ENCODE results near the gene CDH4.
"Not testable (repeated sequence)": the region's sequence is repeated elsewhere in the genome, so short reads cannot be mapped to it uniquely, and the experiment has no call there.

Gene CDH4

GRCh38 chr20:61420781-61421180 is 168.7 kb downstream of the CDH4 start:
- no peak for DNase-seq

GRCh38 chr20:61422636-61423425 is 170.8 kb downstream of the CDH4 start:
- DNase-seq = no peak

- no peak for DNase-seq
These were observed 172.1 kb downstream of the CDH4 start for GRCh38 chr20:61424011-61424627.

GRCh38 chr20:61424628-61425420 is 172.8 kb downstream of the CDH4 start:
- no peak for DNase-seq

- not testable (repeated sequence) for DNase-seq
These were observed 173.5 kb downstream of the CDH4 start for GRCh38 chr20:61425541-61425991.

GRCh38 chr20:61426352-61426751 is 174.3 kb downstream of the CDH4 start:
- DNase-seq = no peak

- DNase-seq = no peak
These were observed 177.6 kb downstream of the CDH4 start for GRCh38 chr20:61429458-61430227.

- DNase-seq = no peak
These were observed 178.2 kb downstream of the CDH4 start for GRCh38 chr20:61430228-61430624.

GRCh38 chr20:61433176-61433575 is 181.1 kb downstream of the CDH4 start:
- DNase-seq = no peak

GRCh38 chr20:61433816-61434215 is 181.8 kb downstream of the CDH4 start:
- DNase-seq = no peak

GRCh38 chr20:61434341-61434781 is 182.3 kb downstream of the CDH4 start:
- DNase-seq = no peak

GRCh38 chr20:61435184-61435822 is 183.2 kb downstream of the CDH4 start:
- no peak for DNase-seq

- no peak for DNase-seq
These were observed 183.8 kb downstream of the CDH4 start for GRCh38 chr20:61435823-61436220.

GRCh38 chr20:61436283-61436666 is 184.2 kb downstream of the CDH4 start:
- no peak for DNase-seq

GRCh38 chr20:61436667-61437279 is 184.7 kb downstream of the CDH4 start:
- DNase-seq = no peak

- DNase-seq = no peak
These were observed 185.5 kb downstream of the CDH4 start for GRCh38 chr20:61437280-61438206.

- DNase-seq = no peak
These were observed 186.2 kb downstream of the CDH4 start for GRCh38 chr20:61438285-61438684.

- DNase-seq = no peak
These were observed 187.2 kb downstream of the CDH4 start for GRCh38 chr20:61439251-61439650.

- DNase-seq = no peak
These were observed 188.5 kb downstream of the CDH4 start for GRCh38 chr20:61440548-61441055.

- DNase-seq = no peak
These were observed 189.5 kb downstream of the CDH4 start for GRCh38 chr20:61441537-61441936.
